GM12873 (cell line): Measurements from ENCODE around the gene ZNF821.

ENCODE experiments used
- TF ChIP-seq, protein P1 (sequence below): IDR thresholded peaks from 2 replicates; pipeline ENCODE4 v1.5.1; 2012; ENCODE audit warnings: low read depth, mild to moderate bottlenecking, moderate library complexity, low read length, control low read depth; ENCODE audit not compliant: insufficient read depth; ENCODE audit errors: missing control alignments

Gene ZNF821

DNA sequence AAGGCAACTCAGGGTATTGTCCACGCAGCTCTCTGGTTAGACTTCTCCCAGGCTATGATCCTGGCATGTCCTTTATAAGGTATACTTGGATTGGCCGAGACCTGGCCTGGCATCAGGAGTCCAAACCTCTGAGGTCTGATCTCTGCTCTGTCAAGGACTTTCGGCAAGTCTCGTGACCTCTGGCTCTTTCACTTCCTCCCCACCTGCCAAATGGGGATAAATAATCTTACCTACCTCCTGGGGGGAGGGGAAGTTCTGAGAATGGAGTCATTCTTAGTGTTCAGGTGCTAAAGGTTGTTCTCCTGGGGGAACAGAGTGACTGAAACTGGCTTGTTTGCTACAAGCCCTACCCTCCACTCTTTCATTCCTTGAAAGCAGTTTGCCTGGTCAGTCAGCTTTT lies 30.6 kb downstream of the ZNF821 start:
- TF ChIP-seq, protein P1, sequence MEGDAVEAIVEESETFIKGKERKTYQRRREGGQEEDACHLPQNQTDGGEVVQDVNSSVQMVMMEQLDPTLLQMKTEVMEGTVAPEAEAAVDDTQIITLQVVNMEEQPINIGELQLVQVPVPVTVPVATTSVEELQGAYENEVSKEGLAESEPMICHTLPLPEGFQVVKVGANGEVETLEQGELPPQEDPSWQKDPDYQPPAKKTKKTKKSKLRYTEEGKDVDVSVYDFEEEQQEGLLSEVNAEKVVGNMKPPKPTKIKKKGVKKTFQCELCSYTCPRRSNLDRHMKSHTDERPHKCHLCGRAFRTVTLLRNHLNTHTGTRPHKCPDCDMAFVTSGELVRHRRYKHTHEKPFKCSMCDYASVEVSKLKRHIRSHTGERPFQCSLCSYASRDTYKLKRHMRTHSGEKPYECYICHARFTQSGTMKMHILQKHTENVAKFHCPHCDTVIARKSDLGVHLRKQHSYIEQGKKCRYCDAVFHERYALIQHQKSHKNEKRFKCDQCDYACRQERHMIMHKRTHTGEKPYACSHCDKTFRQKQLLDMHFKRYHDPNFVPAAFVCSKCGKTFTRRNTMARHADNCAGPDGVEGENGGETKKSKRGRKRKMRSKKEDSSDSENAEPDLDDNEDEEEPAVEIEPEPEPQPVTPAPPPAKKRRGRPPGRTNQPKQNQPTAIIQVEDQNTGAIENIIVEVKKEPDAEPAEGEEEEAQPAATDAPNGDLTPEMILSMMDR, result no peak

DNA sequence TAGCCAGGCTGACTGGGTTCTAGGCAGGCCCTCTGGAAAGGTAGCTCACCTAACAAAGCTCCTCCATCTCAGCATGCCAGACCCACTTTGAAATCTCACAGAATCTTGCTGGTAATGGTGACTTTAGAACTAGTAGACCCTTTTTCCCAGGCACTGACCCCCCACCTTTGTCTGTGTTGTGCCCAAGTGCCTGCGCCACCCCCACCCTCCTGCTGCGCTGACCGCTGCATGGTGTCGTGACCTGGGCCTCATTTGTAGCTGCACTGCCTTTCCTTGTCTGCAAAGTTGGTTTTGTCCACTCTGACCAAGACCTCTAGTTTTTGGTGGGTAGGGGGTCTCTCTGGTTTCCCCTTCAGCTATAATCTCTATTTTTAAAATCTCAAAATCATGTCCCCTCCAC lies 31.4 kb downstream of the ZNF821 start:
- TF ChIP-seq, protein P1, result no peak

DNA sequence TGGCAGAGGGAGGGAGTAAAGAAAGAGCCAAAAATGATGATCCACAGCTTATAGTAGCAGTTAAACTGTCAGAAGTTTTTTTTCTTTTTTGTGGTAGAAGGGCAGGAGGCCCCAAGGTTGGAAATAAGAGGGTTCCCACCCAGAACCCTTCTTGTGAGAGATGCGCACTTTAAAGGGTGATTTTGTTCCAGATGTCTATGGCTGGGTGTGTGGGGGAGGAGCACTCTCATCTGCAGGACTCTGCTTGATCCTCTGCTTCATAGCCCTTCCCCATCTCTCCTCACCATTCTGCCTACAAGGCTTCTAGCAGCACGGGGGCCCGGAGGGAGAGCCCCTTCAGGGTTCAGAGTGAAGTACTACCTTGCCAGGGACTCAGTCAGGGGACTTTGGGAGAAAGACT lies 31.8 kb downstream of the ZNF821 start:
- TF ChIP-seq, protein P1, result no peak

DNA sequence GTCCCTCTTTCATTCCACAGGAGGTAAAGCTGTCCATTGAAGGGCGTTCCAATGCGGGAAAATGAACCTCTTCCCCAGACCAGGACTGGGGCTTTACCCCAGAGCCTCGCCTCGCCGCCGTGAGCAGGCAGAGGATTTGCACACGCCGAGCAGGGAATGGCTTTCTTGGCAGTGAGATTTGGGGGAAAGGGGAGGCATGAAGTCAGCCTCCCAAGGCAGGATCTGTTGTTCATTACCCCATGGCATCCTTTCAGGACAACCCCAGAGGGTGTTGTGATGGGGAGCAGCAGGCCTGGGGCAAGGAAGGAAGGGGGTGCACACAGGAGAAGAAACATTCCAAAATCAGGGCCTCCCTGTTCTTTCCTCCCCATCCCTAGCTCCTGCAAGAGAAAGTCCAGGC lies 32.2 kb downstream of the ZNF821 start:
- TF ChIP-seq, protein P1, result no peak

DNA sequence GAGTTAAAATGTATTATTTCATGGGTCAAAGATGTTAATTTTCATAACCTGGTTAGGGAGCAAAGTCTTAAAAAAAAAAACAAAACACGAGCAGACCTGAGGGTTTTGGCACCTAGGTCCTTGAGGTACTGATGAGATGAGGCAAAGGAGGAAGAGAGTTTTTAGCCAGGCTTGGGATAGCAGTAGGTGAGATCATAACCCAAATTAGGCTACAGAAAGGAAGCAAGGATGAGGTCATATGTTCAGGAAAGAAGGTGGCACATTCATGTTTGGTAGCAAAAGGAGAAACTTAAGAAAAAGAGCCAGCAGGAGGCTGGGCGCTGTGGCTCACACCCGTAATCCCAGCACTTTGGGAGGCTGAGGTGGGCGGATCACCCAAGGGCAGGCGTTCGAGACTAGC lies 35.4 kb downstream of the ZNF821 start:
- TF ChIP-seq, protein P1, result no peak

DNA sequence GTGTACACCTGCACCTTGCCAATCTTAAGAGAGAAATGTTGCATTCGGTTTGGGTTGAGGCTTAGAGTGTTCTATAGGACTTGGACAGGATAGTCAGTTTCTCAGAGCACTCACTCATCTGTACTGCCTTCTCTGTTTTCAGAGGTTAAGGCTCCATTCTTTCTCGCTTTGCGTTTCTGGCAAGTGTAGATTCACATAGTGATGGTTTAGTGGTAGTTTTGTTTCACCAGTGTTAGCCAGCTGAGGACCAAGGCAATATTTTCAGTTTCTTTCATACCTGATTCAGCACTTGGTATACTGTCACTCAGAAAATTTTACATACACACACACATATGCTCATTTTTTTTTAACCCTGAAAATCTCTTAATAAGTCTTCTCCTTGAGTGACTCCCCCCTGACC lies 36.9 kb downstream of the ZNF821 start:
- TF ChIP-seq, protein P1, result no peak

DNA sequence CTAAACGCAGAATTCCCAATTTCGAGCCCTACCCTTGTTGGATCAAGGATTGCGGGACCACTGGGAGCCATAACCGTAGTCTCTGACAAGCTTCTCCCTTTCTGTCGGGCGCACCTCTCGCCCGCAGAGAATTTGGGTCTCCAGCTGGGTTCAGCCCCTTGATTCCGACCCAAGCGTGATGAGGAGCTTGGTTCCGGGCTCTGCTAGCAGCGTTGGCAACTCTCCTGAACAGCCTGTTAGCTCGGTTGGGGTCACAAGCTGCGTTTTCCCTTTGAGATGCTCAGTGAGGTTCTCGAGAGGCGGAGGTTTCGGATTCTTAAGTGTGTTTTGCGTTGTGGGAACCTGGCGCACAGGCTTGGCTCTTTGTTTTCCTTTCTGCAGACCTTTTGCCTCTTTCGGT lies 37.6 kb downstream of the ZNF821 start:
- TF ChIP-seq, protein P1, result no peak
